ENCODE results near the gene HSD3B2.

DNA sequence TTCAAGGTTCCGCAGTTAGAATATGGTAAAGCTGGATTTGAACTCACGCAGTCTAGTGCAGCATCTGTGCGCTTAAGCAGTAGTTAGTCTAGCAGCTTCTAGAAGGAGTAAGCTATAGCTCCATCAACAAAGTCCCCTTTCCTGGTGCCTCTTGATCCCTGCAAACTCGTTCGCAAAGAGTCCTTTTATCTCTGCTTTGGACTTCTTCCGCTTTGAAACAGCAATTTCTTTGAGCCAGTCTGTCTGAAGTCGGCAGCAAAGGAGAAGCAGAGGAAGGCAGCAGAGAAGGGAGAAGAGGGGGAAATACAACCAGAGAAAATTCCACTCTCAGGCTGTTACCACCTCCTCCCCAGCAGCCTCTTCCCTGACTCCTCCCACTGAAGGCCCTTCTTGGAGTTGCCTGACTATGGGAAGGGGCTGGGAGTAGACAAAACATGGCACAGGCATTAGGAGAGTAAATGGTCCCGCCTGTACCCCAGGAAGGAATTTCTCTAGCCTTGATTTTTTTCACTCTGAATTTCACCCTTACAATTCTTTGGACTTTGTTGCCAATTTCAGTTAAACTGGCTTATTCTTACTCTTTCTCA, 25.9 kb downstream of the HSD3B2 start:
- TF ChIP-seq, protein P1, sequence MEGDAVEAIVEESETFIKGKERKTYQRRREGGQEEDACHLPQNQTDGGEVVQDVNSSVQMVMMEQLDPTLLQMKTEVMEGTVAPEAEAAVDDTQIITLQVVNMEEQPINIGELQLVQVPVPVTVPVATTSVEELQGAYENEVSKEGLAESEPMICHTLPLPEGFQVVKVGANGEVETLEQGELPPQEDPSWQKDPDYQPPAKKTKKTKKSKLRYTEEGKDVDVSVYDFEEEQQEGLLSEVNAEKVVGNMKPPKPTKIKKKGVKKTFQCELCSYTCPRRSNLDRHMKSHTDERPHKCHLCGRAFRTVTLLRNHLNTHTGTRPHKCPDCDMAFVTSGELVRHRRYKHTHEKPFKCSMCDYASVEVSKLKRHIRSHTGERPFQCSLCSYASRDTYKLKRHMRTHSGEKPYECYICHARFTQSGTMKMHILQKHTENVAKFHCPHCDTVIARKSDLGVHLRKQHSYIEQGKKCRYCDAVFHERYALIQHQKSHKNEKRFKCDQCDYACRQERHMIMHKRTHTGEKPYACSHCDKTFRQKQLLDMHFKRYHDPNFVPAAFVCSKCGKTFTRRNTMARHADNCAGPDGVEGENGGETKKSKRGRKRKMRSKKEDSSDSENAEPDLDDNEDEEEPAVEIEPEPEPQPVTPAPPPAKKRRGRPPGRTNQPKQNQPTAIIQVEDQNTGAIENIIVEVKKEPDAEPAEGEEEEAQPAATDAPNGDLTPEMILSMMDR (conservative IDR thresholded peaks at IDR 0.05), result no peak
- TF ChIP-seq ZFX (IDR thresholded peaks at IDR 0.05), result no peak

Measured in C4-2B (cell line).